Measurements from ENCODE around the gene SMNDC1.
A peak's percentile ranks its signal among the peaks of the same experiment; 100 is the strongest.

Gene SMNDC1

GRCh38 chr10:110304780-110305421 is at the start of gene SMNDC1:
Gene SMNDC1 (minus strand): TSS chr10:110304920. CDS start chr10:110303587, 1,333 bp downstream.
- Histone ChIP-seq H3K27ac (ENCODE audit: low read depth, low read length) (peak within 1 kb of the TSS; percentile 92), H3K4me1 (ENCODE audit: control insufficient read depth, insufficient read depth, low read length) (peaks cover 14% of the 10 kb centered on the region), H3K27me3 (ENCODE audit: control insufficient read depth, insufficient read depth, low read length) (no peaks in the 10 kb centered on the region)

GRCh38 chr10:110354322-110354766 is 49.6 kb upstream of the SMNDC1 start:
- no peaks in the 10 kb centered on the region for H3K27me3 ChIP-seq (ENCODE audit: control insufficient read depth, insufficient read depth, low read length)
- H3K4me3 ChIP-seq (ENCODE audit: low read length), result no peak overlapping the region
- peaks cover 10% of the 10 kb centered on the region for H3K4me1 ChIP-seq (ENCODE audit: control insufficient read depth, insufficient read depth, low read length)
- no peak overlapping the region for H3K9ac ChIP-seq (ENCODE audit: low read length)
- H3K36me3 ChIP-seq (ENCODE audit: control insufficient read depth, insufficient read depth, low read length), result no peaks in the 10 kb centered on the region
- H3K27ac ChIP-seq (ENCODE audit: low read depth, low read length), result no peak overlapping the region

More at GRCh38 chr10:110304780-110305421, at the start of gene SMNDC1:
- H3K36me3 ChIP-seq (ENCODE audit: control insufficient read depth, insufficient read depth, low read length), result peaks cover 8% of the 10 kb centered on the region
- H3K9ac ChIP-seq (ENCODE audit: low read length), result peak within 1 kb of the TSS; percentile 39
- peak within 1 kb of the TSS; percentile 71 for H3K4me3 ChIP-seq (ENCODE audit: low read length)

- Histone ChIP-seq H3K27me3 (ENCODE audit: control insufficient read depth, insufficient read depth, low read length) (no peaks in the 10 kb centered on the region), H3K9ac (ENCODE audit: low read length) (no peak overlapping the region), H3K4me1 (ENCODE audit: control insufficient read depth, insufficient read depth, low read length) (peaks cover 10% of the 10 kb centered on the region), H3K27ac (ENCODE audit: low read depth, low read length) (no peak overlapping the region), H3K4me3 (ENCODE audit: low read length) (no peak overlapping the region), H3K36me3 (ENCODE audit: control insufficient read depth, insufficient read depth, low read length) (no peaks in the 10 kb centered on the region)
Observed at GRCh38 chr10:110353244-110354119, 48.8 kb upstream of the SMNDC1 start.

- no peak overlapping the region for H3K4me3 ChIP-seq (ENCODE audit: low read length)
- H3K27me3 ChIP-seq (ENCODE audit: control insufficient read depth, insufficient read depth, low read length), result no peaks in the 10 kb centered on the region
- H3K36me3 ChIP-seq (ENCODE audit: control insufficient read depth, insufficient read depth, low read length), result no peaks in the 10 kb centered on the region
- no peak overlapping the region for H3K27ac ChIP-seq (ENCODE audit: low read depth, low read length)
- peaks cover 10% of the 10 kb centered on the region for H3K4me1 ChIP-seq (ENCODE audit: control insufficient read depth, insufficient read depth, low read length)
- no peak overlapping the region for H3K9ac ChIP-seq (ENCODE audit: low read length)
Observed at GRCh38 chr10:110352930-110353243, 48.2 kb upstream of the SMNDC1 start.

GRCh38 chr10:110350812-110351211 is 46.1 kb upstream of the SMNDC1 start:
- Histone ChIP-seq H3K4me3 (ENCODE audit: low read length) (no peak overlapping the region), H3K4me1 (ENCODE audit: control insufficient read depth, insufficient read depth, low read length) (peaks cover 3% of the 10 kb centered on the region), H3K27me3 (ENCODE audit: control insufficient read depth, insufficient read depth, low read length) (no peaks in the 10 kb centered on the region), H3K36me3 (ENCODE audit: control insufficient read depth, insufficient read depth, low read length) (no peaks in the 10 kb centered on the region), H3K27ac (ENCODE audit: low read depth, low read length) (no peak overlapping the region), H3K9ac (ENCODE audit: low read length) (no peak overlapping the region)

GRCh38 chr10:110349831-110350230 is 45.1 kb upstream of the SMNDC1 start:
- no peak overlapping the region for H3K4me3 ChIP-seq (ENCODE audit: low read length)
- H3K27me3 ChIP-seq (ENCODE audit: control insufficient read depth, insufficient read depth, low read length), result no peaks in the 10 kb centered on the region
- no peak overlapping the region for H3K27ac ChIP-seq (ENCODE audit: low read depth, low read length)
- H3K36me3 ChIP-seq (ENCODE audit: control insufficient read depth, insufficient read depth, low read length), result no peaks in the 10 kb centered on the region
- no peak overlapping the region for H3K9ac ChIP-seq (ENCODE audit: low read length)
- peaks cover 3% of the 10 kb centered on the region for H3K4me1 ChIP-seq (ENCODE audit: control insufficient read depth, insufficient read depth, low read length)

- Histone ChIP-seq H3K27me3 (ENCODE audit: control insufficient read depth, insufficient read depth, low read length) (no peaks in the 10 kb centered on the region), H3K36me3 (ENCODE audit: control insufficient read depth, insufficient read depth, low read length) (no peaks in the 10 kb centered on the region), H3K4me3 (ENCODE audit: low read length) (no peak overlapping the region), H3K27ac (ENCODE audit: low read depth, low read length) (no peak overlapping the region), H3K4me1 (ENCODE audit: control insufficient read depth, insufficient read depth, low read length) (peaks cover under 1% of the 10 kb centered on the region), H3K9ac (ENCODE audit: low read length) (no peak overlapping the region)
Observed at GRCh38 chr10:110349386-110349785, 44.7 kb upstream of the SMNDC1 start.

GRCh38 chr10:110348336-110348735 is 43.6 kb upstream of the SMNDC1 start:
- Histone ChIP-seq H3K9ac (ENCODE audit: low read length) (no peak overlapping the region), H3K4me1 (ENCODE audit: control insufficient read depth, insufficient read depth, low read length) (no peaks in the 10 kb centered on the region), H3K27me3 (ENCODE audit: control insufficient read depth, insufficient read depth, low read length) (no peaks in the 10 kb centered on the region), H3K4me3 (ENCODE audit: low read length) (no peak overlapping the region), H3K27ac (ENCODE audit: low read depth, low read length) (no peak overlapping the region), H3K36me3 (ENCODE audit: control insufficient read depth, insufficient read depth, low read length) (no peaks in the 10 kb centered on the region)

- Histone ChIP-seq H3K4me3 (ENCODE audit: low read length) (no peak overlapping the region), H3K4me1 (ENCODE audit: control insufficient read depth, insufficient read depth, low read length) (no peaks in the 10 kb centered on the region), H3K27me3 (ENCODE audit: control insufficient read depth, insufficient read depth, low read length) (no peaks in the 10 kb centered on the region), H3K27ac (ENCODE audit: low read depth, low read length) (no peak overlapping the region), H3K36me3 (ENCODE audit: control insufficient read depth, insufficient read depth, low read length) (no peaks in the 10 kb centered on the region), H3K9ac (ENCODE audit: low read length) (no peak overlapping the region)
Observed at GRCh38 chr10:110346914-110347313, 42.2 kb upstream of the SMNDC1 start.

GRCh38 chr10:110345286-110345685 is 40.6 kb upstream of the SMNDC1 start:
- Histone ChIP-seq H3K27ac (ENCODE audit: low read depth, low read length) (no peak overlapping the region), H3K4me1 (ENCODE audit: control insufficient read depth, insufficient read depth, low read length) (no peaks in the 10 kb centered on the region), H3K36me3 (ENCODE audit: control insufficient read depth, insufficient read depth, low read length) (no peaks in the 10 kb centered on the region), H3K4me3 (ENCODE audit: low read length) (no peak overlapping the region), H3K9ac (ENCODE audit: low read length) (no peak overlapping the region), H3K27me3 (ENCODE audit: control insufficient read depth, insufficient read depth, low read length) (no peaks in the 10 kb centered on the region)

GRCh38 chr10:110344622-110345021 is 39.9 kb upstream of the SMNDC1 start:
- no peak overlapping the region for H3K9ac ChIP-seq (ENCODE audit: low read length)
- H3K36me3 ChIP-seq (ENCODE audit: control insufficient read depth, insufficient read depth, low read length), result no peaks in the 10 kb centered on the region
- H3K27me3 ChIP-seq (ENCODE audit: control insufficient read depth, insufficient read depth, low read length), result no peaks in the 10 kb centered on the region
- H3K4me1 ChIP-seq (ENCODE audit: control insufficient read depth, insufficient read depth, low read length), result no peaks in the 10 kb centered on the region
- H3K27ac ChIP-seq (ENCODE audit: low read depth, low read length), result no peak overlapping the region
- no peak overlapping the region for H3K4me3 ChIP-seq (ENCODE audit: low read length)

GRCh38 chr10:110343947-110344346 is 39.2 kb upstream of the SMNDC1 start:
- no peak overlapping the region for H3K4me3 ChIP-seq (ENCODE audit: low read length)
- no peak overlapping the region for H3K9ac ChIP-seq (ENCODE audit: low read length)
- H3K4me1 ChIP-seq (ENCODE audit: control insufficient read depth, insufficient read depth, low read length), result no peaks in the 10 kb centered on the region
- H3K36me3 ChIP-seq (ENCODE audit: control insufficient read depth, insufficient read depth, low read length), result no peaks in the 10 kb centered on the region
- no peak overlapping the region for H3K27ac ChIP-seq (ENCODE audit: low read depth, low read length)
- H3K27me3 ChIP-seq (ENCODE audit: control insufficient read depth, insufficient read depth, low read length), result no peaks in the 10 kb centered on the region

Measured in rectal smooth muscle tissue (tissue), 1 donor.